GM12878 (cell line): Measurements from ENCODE around the gene RAB34. TPM values are rescaled to one million over a fixed set of nuclear protein-coding genes. Genes with fewer than 3 reads are reported as not detected.

Experiments used
- CBX3 ChIP-seq: fragments of 200-600 bp; sonication (generic); IDR thresholded peaks from 2 replicates; pipeline ENCODE4 v1.6.1; 2016; ENCODE audit warnings: low read depth, borderline replicate concordance
- CHD2 ChIP-seq: IDR thresholded peaks from 2 replicates; pipeline ENCODE4 v1.6.1; 2011; ENCODE audit warnings: low read depth, low read length, improper control_type of control experiment, borderline replicate concordance
- CUX1 ChIP-seq: IDR thresholded peaks from 2 replicates; pipeline ENCODE4 v1.6.1; 2012; ENCODE audit warnings: improper control_type of control experiment, low read depth, low read length; ENCODE audit not compliant: insufficient replicate concordance
- E4F1 ChIP-seq: fragments of 450-650 bp; IDR thresholded peaks from 2 replicates; pipeline ENCODE4 v1.6.1; 2018; ENCODE audit warnings: borderline replicate concordance, mild to moderate bottlenecking; ENCODE audit not compliant: partially characterized antibody
- HDAC2 ChIP-seq: fragments of 200-600 bp; sonication (generic); IDR thresholded peaks from 2 replicates; pipeline ENCODE4 v1.6.1; 2017
- IRF5 ChIP-seq: fragments of 450-650 bp; IDR thresholded peaks from 2 replicates; pipeline ENCODE4 v1.6.1; 2017; ENCODE audit warnings: borderline replicate concordance
- RAD51 ChIP-seq: fragments of 450-650 bp; IDR thresholded peaks from 2 replicates; pipeline ENCODE4 v1.6.1; 2016; ENCODE audit warnings: moderate library complexity, mild to moderate bottlenecking, inconsistent platforms
- SREBF1 ChIP-seq: IDR thresholded peaks from 2 replicates; pipeline ENCODE4 v1.6.1; 2012; ENCODE audit warnings: mild to moderate bottlenecking, low read length
- STAT1 ChIP-seq: fragments of 450-650 bp; conservative IDR thresholded peaks from 2 replicates; pipeline ENCODE4 v1.6.1; 2014; ENCODE audit warnings: antibody characterized with exemption, mild to moderate bottlenecking
- TCF7 ChIP-seq: IDR thresholded peaks from 2 replicates; pipeline ENCODE4 v1.6.1; 2014; ENCODE audit warnings: antibody characterized with exemption, borderline replicate concordance
- polyA plus RNA-seq, 11 experiments: library from polyadenylated mRNA; depleted of rRNA in 4 of 11; unstranded in 6 of 11; stranded (reverse) in 5 of 11; fragments of >200 nt; fragmentation: Nextera tagmentation in 4 of 11; fragmentation: Illumina TruSeq in 1 of 11; extraction: Ambion mirVana in 4 of 11; extraction: Trizol in 1 of 11; gene quantifications; 1 replicate in 1 of 11; 2 replicates in 10 of 11; pipeline versions ENCODE4 v1.2.1 to v1.2.3, GENCODE V29; 2011 to 2016; ENCODE audit warnings: inconsistent platforms in 2 of 11, missing spikeins in 2 of 11, low read depth in 1 of 11
- total RNA-seq, 4 experiments: library from RNA; depleted of rRNA in 3 of 4; stranded (reverse); fragments of >200 nt in 3 of 4; fragmentation: Illumina TruSeq in 1 of 4; extraction: Trizol in 1 of 4; gene quantifications; 2 replicates each; pipeline versions ENCODE4 v1.2.1 to v1.2.3, GENCODE V29; 2013 to 2021

The RAB34 gene
- total and polyA plus RNA-seq, 10 of the 15 experiments (the other 5 are each of a cell fraction or from before 2014, with no cell fraction given), result 0.37 to 46.4 (median 32.8) TPM

GRCh38 chr17:28675980-28676379 is 41.7 kb downstream of the RAB34 start (continued):
- TF ChIP-seq E4F1, result no peak
- TF ChIP-seq CBX3, result no peak
- no peak for TF ChIP-seq TCF7
- TF ChIP-seq IRF5, result no peak
- no peak for TF ChIP-seq CHD2
- no peak for TF ChIP-seq STAT1
- TF ChIP-seq HDAC2, result no peak
- TF ChIP-seq RAD51, result no peak
- no peak for TF ChIP-seq CUX1
- TF ChIP-seq SREBF1, result no peak
- TF ChIP-seq, all 136 proteins: peak for 3
